Keratinocyte (primary cell): ENCODE results near the gene BTLA.

Experiments used
- EZH2 ChIP-seq: IDR thresholded peaks from one replicate; pipeline ENCODE4 v1.6.1; 2012; ENCODE audit warnings: inconsistent platforms, mild to moderate bottlenecking, low read length, moderate library complexity
- TF ChIP-seq, protein P1 (sequence below), 3 experiments: IDR thresholded peaks in 1 of 3; conservative IDR thresholded peaks in 1 of 3; optimal IDR thresholded peaks in 1 of 3; 2 replicates in 2 of 3; 3 replicates in 1 of 3; pipeline versions ENCODE3 to v1.5.1; 2011; ENCODE audit warnings: low read length in 3 of 3, mild to moderate bottlenecking in 3 of 3, moderate library complexity in 2 of 3, control low read depth in 1 of 3, inconsistent platforms in 1 of 3; ENCODE audit not compliant: insufficient read depth in 2 of 3; ENCODE audit errors: extremely low read depth in 1 of 3

DNA sequence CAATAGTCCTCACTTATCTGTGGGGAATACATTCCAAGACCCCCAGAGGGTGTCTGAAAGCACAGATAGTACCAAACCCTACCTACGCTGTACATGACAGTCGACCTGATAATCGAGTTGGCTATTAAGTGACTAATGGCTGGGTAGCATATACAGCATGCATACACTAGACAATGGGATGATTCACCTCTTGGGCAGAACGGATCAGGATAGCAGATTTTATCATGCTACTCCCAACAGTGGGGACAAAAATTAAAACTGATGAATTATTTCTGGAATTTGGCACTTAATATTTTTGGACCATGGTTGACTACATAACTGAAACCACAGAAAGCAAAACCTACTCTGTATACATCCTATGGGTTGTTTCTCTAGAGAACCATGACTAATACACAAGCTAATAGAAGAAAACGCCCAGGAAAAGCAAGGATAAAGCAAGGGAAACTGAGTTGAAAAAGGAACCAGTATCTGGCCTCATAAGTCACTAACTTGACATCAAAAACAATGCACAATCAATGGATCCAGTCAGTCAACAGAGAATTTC, 47.0 kb upstream of the BTLA start:
- TF ChIP-seq, protein P1, sequence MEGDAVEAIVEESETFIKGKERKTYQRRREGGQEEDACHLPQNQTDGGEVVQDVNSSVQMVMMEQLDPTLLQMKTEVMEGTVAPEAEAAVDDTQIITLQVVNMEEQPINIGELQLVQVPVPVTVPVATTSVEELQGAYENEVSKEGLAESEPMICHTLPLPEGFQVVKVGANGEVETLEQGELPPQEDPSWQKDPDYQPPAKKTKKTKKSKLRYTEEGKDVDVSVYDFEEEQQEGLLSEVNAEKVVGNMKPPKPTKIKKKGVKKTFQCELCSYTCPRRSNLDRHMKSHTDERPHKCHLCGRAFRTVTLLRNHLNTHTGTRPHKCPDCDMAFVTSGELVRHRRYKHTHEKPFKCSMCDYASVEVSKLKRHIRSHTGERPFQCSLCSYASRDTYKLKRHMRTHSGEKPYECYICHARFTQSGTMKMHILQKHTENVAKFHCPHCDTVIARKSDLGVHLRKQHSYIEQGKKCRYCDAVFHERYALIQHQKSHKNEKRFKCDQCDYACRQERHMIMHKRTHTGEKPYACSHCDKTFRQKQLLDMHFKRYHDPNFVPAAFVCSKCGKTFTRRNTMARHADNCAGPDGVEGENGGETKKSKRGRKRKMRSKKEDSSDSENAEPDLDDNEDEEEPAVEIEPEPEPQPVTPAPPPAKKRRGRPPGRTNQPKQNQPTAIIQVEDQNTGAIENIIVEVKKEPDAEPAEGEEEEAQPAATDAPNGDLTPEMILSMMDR (optimal IDR thresholded peaks at IDR 0.05 in 1 of 3, IDR thresholded peaks at IDR 0.05 in 1 of 3, conservative IDR thresholded peaks at IDR 0.05 in 1 of 3; ENCODE audit: extremely low read depth in 1 of 3, insufficient read depth in 2 of 3, low read length in 3 of 3), result no peak
- TF ChIP-seq EZH2, result no peak
